Mesothelial cell of epicardium (in vitro differentiated cells): ENCODE data around the gene IER5L. TPM values are rescaled to one million over a fixed set of nuclear protein-coding genes. Genes with fewer than 3 reads are reported as not detected.

Source experiments
- DNase-seq, 2 experiments: peaks; one replicate each; pipeline ENCODE4 v3.0.0; 2021; ENCODE audit warnings: low spot score in 2 of 2; ENCODE audit not compliant: unreplicated experiment in 2 of 2
- H3K27ac Mint-ChIP-seq: 2 replicates; pipeline ENCODE4 v1.8.0; 2021; ENCODE audit warnings: mixed read lengths
- H3K27me3 Mint-ChIP-seq: 2 replicates; pipeline ENCODE4 v1.8.0; 2021; ENCODE audit warnings: low read depth, mixed read lengths
- H3K36me3 Mint-ChIP-seq: 2 replicates; pipeline ENCODE4 v1.8.0; 2021; ENCODE audit warnings: mixed read lengths
- H3K4me1 Mint-ChIP-seq: 2 replicates; pipeline ENCODE4 v1.8.0; 2021; ENCODE audit warnings: mixed read lengths
- H3K4me3 Mint-ChIP-seq: 2 replicates; pipeline ENCODE4 v1.8.0; 2021; ENCODE audit warnings: mild to moderate bottlenecking, moderate library complexity, mixed read lengths
- H3K9me3 Mint-ChIP-seq: 2 replicates; pipeline ENCODE4 v1.8.0; 2021; ENCODE audit warnings: mixed read lengths
- CTCF ChIP-seq: fragments of 200-600 bp; sonication (generic); IDR thresholded peaks from one replicate; pipeline ENCODE4 v1.5.0; 2021; ENCODE audit warnings: antibody characterized with exemption; ENCODE audit not compliant: unreplicated experiment
- total RNA-seq: library from RNA; stranded (reverse); gene quantifications from 3 replicates; pipeline ENCODE4 v1.2.1, GENCODE V29; 2021

Gene IER5L
- total RNA-seq, 1 donor from 2014 or later = 34.7 TPM

- H3K27me3 Mint-ChIP-seq = no peaks in the 10 kb centered on the region
- H3K27ac Mint-ChIP-seq = peak overlapping the region; percentile 79
- peak overlapping the region; percentile 75 for H3K4me3 Mint-ChIP-seq
- TF ChIP-seq CTCF = no peak
- no peak for DNase-seq
- H3K9me3 Mint-ChIP-seq = no peaks in the 10 kb centered on the region
- H3K36me3 Mint-ChIP-seq = no peaks in the 10 kb centered on the region
- H3K4me1 Mint-ChIP-seq = peaks cover 22% of the 10 kb centered on the region
These were observed 25.5 kb upstream of the IER5L start for GRCh38 chr9:129203556-129203909.

GRCh38 chr9:129202613-129203555, 24.8 kb upstream of the IER5L start:
- Mint-ChIP-seq H3K9me3 (no peaks in the 10 kb centered on the region), H3K36me3 (no peaks in the 10 kb centered on the region), H3K4me3 (peak overlapping the region; percentile 75), H3K27ac (peak overlapping the region; percentile 79), H3K27me3 (no peaks in the 10 kb centered on the region), H3K4me1 (peaks cover 23% of the 10 kb centered on the region)
- DNase-seq = peak; percentile 83 to 90
- no peak for TF ChIP-seq CTCF

GRCh38 chr9:129201866-129202265, 23.8 kb upstream of the IER5L start:
- Mint-ChIP-seq H3K27me3 (no peaks in the 10 kb centered on the region), H3K36me3 (no peaks in the 10 kb centered on the region), H3K27ac (no peak overlapping the region), H3K4me3 (no peak overlapping the region), H3K9me3 (no peaks in the 10 kb centered on the region), H3K4me1 (peaks cover 20% of the 10 kb centered on the region)
- no peak for TF ChIP-seq CTCF
- no peak for DNase-seq

- no peaks in the 10 kb centered on the region for H3K27me3 Mint-ChIP-seq
- no peak for DNase-seq
- H3K9me3 Mint-ChIP-seq = no peaks in the 10 kb centered on the region
- no peak overlapping the region for H3K27ac Mint-ChIP-seq
- no peak for TF ChIP-seq CTCF
- H3K36me3 Mint-ChIP-seq = no peaks in the 10 kb centered on the region
- H3K4me3 Mint-ChIP-seq = no peak overlapping the region
- peaks cover 20% of the 10 kb centered on the region for H3K4me1 Mint-ChIP-seq
These were observed 23.2 kb upstream of the IER5L start for GRCh38 chr9:129201289-129201688.

GRCh38 chr9:129200255-129200654, 22.2 kb upstream of the IER5L start:
- no peak for TF ChIP-seq CTCF
- Mint-ChIP-seq H3K27me3 (no peaks in the 10 kb centered on the region), H3K27ac (no peak overlapping the region), H3K9me3 (no peaks in the 10 kb centered on the region), H3K36me3 (no peaks in the 10 kb centered on the region), H3K4me1 (peaks cover 20% of the 10 kb centered on the region), H3K4me3 (no peak overlapping the region)
- DNase-seq = no peak
